IMR-90 (cell line): ENCODE data around the gene SCLY. TPM values are rescaled to one million over a fixed set of nuclear protein-coding genes. Genes with fewer than 3 reads are reported as not detected.

Experiments used
- ATAC-seq: fragments of 200-7000 bp; cut with Tn5 transposase; 2 replicates; pipeline ENCODE4 v1.9.1; 2020; ENCODE audit warnings: low read depth, mild to moderate bottlenecking, moderate library complexity
- BruUV-seq: library from RNA; stranded (reverse); fragments of 400-500 nt; replicated peaks from 2 replicates; lab custom pipeline; 2021; lab: Mats Ljungman, UMichigan
- CTCF ChIA-PET: fragments of 300-600 bp; formaldehyde crosslinking; extraction: SDS; loops from one replicate; lab custom pipeline; 2021; ENCODE audit warnings: antibody characterized with exemption; lab: Yijun Ruan, JAX
- POLR2A ChIA-PET: fragments of 300-600 bp; sonication (Branson Sonifier 250); formaldehyde crosslinking; loops from one replicate; lab custom pipeline; 2022; ENCODE audit warnings: antibody characterized with exemption; ENCODE audit not compliant: unreplicated experiment; lab: Charles Lee
- DNase-seq: peaks from one replicate; pipeline ENCODE4 v3.0.0; 2013
- H2AFZ ChIP-seq: replicated peaks from 2 replicates; pipeline ENCODE3; 2013; ENCODE audit warnings: low read length, mild to moderate bottlenecking; ENCODE audit not compliant: poor library complexity
- H2AK5ac ChIP-seq: 2 replicates; pipeline ENCODE4 v1.6.1; 2013; ENCODE audit warnings: low read depth, low read length, inconsistent platforms
- H2AK9ac ChIP-seq: replicated peaks from 2 replicates; pipeline ENCODE3; 2013; ENCODE audit warnings: mild to moderate bottlenecking, low read depth, low read length, moderate library complexity; ENCODE audit not compliant: poor library complexity
- H2BK120ac ChIP-seq: 2 replicates; pipeline ENCODE4 v1.6.1; 2013; ENCODE audit warnings: low read depth, low read length, inconsistent platforms
- H2BK15ac ChIP-seq: 3 replicates; pipeline ENCODE4 v1.6.1; 2013; ENCODE audit warnings: low read depth, low read length, inconsistent platforms
- H2BK20ac ChIP-seq: 2 replicates; pipeline ENCODE4 v1.6.1; 2013; ENCODE audit warnings: low read depth, mild to moderate bottlenecking, inconsistent platforms, low read length, moderate library complexity
- H2BK5ac ChIP-seq: 2 replicates; pipeline ENCODE4 v1.6.1; 2013; ENCODE audit warnings: mild to moderate bottlenecking, low read depth, low read length, inconsistent platforms; ENCODE audit not compliant: poor library complexity, severe bottlenecking
- H3K14ac ChIP-seq: replicated peaks from 2 replicates; pipeline ENCODE4 v1.6.1; 2013; ENCODE audit warnings: low read depth, low read length, inconsistent platforms
- H3K18ac ChIP-seq: 2 replicates; pipeline ENCODE4 v1.6.1; 2013; ENCODE audit warnings: low read depth, low read length, control low read depth
- H3K23ac ChIP-seq: 2 replicates; pipeline ENCODE4 v1.6.1; 2013; ENCODE audit warnings: low read depth, low read length, inconsistent platforms
- H3K27ac ChIP-seq: 2 replicates; pipeline ENCODE4 v1.5.1; 2013; ENCODE audit warnings: mild to moderate bottlenecking, control low read depth, low read length; ENCODE audit not compliant: insufficient read depth
- H3K27me3 ChIP-seq: 2 replicates; pipeline ENCODE4 v1.6.1; 2013; ENCODE audit warnings: low read length; ENCODE audit not compliant: control insufficient read depth, insufficient read depth
- H3K36me3 ChIP-seq: 2 replicates; pipeline ENCODE4 v1.6.1; 2013; ENCODE audit warnings: low read length, mixed read lengths; ENCODE audit not compliant: control insufficient read depth, insufficient read depth
- H3K4ac ChIP-seq: 2 replicates; pipeline ENCODE4 v1.6.1; 2013; ENCODE audit warnings: low read depth, low read length, inconsistent platforms
- H3K4me1 ChIP-seq: 2 replicates; pipeline ENCODE4 v1.6.1; 2013; ENCODE audit warnings: low read length, mixed read lengths; ENCODE audit not compliant: control insufficient read depth, insufficient read depth
- H3K4me2 ChIP-seq: 2 replicates; pipeline ENCODE4 v1.6.1; 2013; ENCODE audit warnings: low read depth, mild to moderate bottlenecking, control low read depth, low read length, moderate library complexity
- H3K4me3 ChIP-seq: 2 replicates; pipeline ENCODE4 v1.5.1; 2013; ENCODE audit warnings: low read depth, mild to moderate bottlenecking, control low read depth, low read length, moderate library complexity; ENCODE audit not compliant: insufficient read depth
- H3K56ac ChIP-seq: 2 replicates; pipeline ENCODE4 v1.6.1; 2013; ENCODE audit warnings: low read length, inconsistent platforms; ENCODE audit not compliant: insufficient read depth; ENCODE audit errors: extremely low read depth
- H3K79me1 ChIP-seq, 2 experiments: 2 replicates each; pipeline ENCODE4 v1.6.1; 2013; ENCODE audit warnings: low read length in 2 of 2, inconsistent platforms in 1 of 2, low read depth in 1 of 2
- H3K9ac ChIP-seq: 2 replicates; pipeline ENCODE4 v1.6.1; 2013; ENCODE audit warnings: low read depth, low read length, control low read depth
- H3K9me1 ChIP-seq: 2 replicates; pipeline ENCODE4 v1.6.1; 2013; ENCODE audit warnings: low read length, inconsistent platforms; ENCODE audit not compliant: insufficient read depth
- H3K9me3 ChIP-seq: 2 replicates; pipeline ENCODE4 v1.6.1; 2013; ENCODE audit warnings: low read length; ENCODE audit not compliant: control insufficient read depth, insufficient read depth
- H4K20me1 ChIP-seq: 2 replicates; pipeline ENCODE4 v1.6.1; 2013; ENCODE audit warnings: low read length, inconsistent platforms; ENCODE audit not compliant: insufficient read depth
- H4K5ac ChIP-seq: 2 replicates; pipeline ENCODE4 v1.6.1; 2013; ENCODE audit warnings: mild to moderate bottlenecking, low read depth, low read length, control low read depth
- H4K8ac ChIP-seq, 2 experiments: 2 replicates each; pipeline ENCODE4 v1.6.1; 2013; ENCODE audit warnings: low read depth in 2 of 2, low read length in 2 of 2, control low read depth in 1 of 2, inconsistent platforms in 1 of 2
- H4K91ac ChIP-seq: 2 replicates; pipeline ENCODE4 v1.6.1; 2013; ENCODE audit warnings: low read depth, low read length, inconsistent platforms; ENCODE audit not compliant: insufficient read depth
- CHD1 ChIP-seq: IDR thresholded peaks from 2 replicates; pipeline ENCODE4 v1.6.1; 2012; ENCODE audit warnings: low read depth, low read length, improper control_type of control experiment
- FOS ChIP-seq: fragments of 150-350 bp; IDR thresholded peaks from 2 replicates; pipeline ENCODE4 v1.6.1; 2016; ENCODE audit warnings: low read depth, low read length
- MAZ ChIP-seq: IDR thresholded peaks from 2 replicates; pipeline ENCODE4 v1.6.1; 2012; ENCODE audit warnings: low read depth, mild to moderate bottlenecking, low read length, improper control_type of control experiment, moderate library complexity, borderline replicate concordance
- NFE2L2 ChIP-seq: fragments of 150-350 bp; IDR thresholded peaks from 2 replicates; pipeline ENCODE4 v1.6.1; 2016; ENCODE audit warnings: low read depth, mild to moderate bottlenecking, low read length
- POLR2A ChIP-seq: IDR thresholded peaks from 2 replicates; pipeline ENCODE4 v1.6.1; 2012; ENCODE audit warnings: mild to moderate bottlenecking, low read depth, low read length
- WGBS, 2 experiments: methylation state at CpG; one replicate each; pipeline versions ENCODE4 v1.1.5 to v1.1.7; 2013; ENCODE audit warnings: missing lambda C conversion rate in 2 of 2; ENCODE audit not compliant: insufficient read length in 1 of 2; ENCODE audit errors: extremely low coverage in 2 of 2; 5-methylcytosine and 5-hydroxymethylcytosine counted together
- dilution Hi-C: fragments of 300-500 bp; cut with HindIII; formaldehyde crosslinking; loops from one replicate; pipeline ENCODE4 v1.14.3; 2018; ENCODE audit warnings: low sequenced_read_pairs; ENCODE audit not compliant: unreplicated experiment
- in situ Hi-C: fragments of 300-500 bp; cut with MboI; formaldehyde crosslinking; loops from 3 replicates; pipeline ENCODE4 v1.14.3; 2019; ENCODE audit warnings: low sequenced_read_pairs, inconsistent platforms, mixed read lengths
- intact Hi-C: fragments of 100-400 bp; cut with micrococcal nuclease; formaldehyde crosslinking; loops from 2 replicates; pipeline ENCODE4 v1.10.0; 2022
- polyA plus RNA-seq, 3 experiments: library from polyadenylated mRNA; depleted of rRNA; stranded (reverse); fragments of >200 nt; gene quantifications; 2 replicates each; pipeline ENCODE4 v1.2.3, GENCODE V29; 2012; ENCODE audit warnings: low replicate concordance in 1 of 3
- total RNA-seq: library from RNA; depleted of rRNA; stranded (reverse); fragments of >200 nt; gene quantifications from 2 replicates; pipeline ENCODE4 v1.2.3, GENCODE V29; 2012

SCLY gene
- total and polyA plus RNA-seq, 2 of the 4 experiments (the other 2 are of a cell fraction): 8.6 to 10.5 TPM

- no peak for ATAC-seq
- H2BK120ac ChIP-seq: no peak overlapping the region
- H3K9me3 ChIP-seq: 0 out of 2 replicates have a peak, but pooled peaks cover 2% of the 10 kb centered on the region
- no peak for DNase-seq
- H3K27me3 ChIP-seq: no peaks in the 10 kb centered on the region
- H3K4me1 ChIP-seq: no peaks in the 10 kb centered on the region
- H4K91ac ChIP-seq: no peak overlapping the region
- intact Hi-C loops: no loop called here
- TF ChIP-seq MAZ (no peak), CHD1 (no peak), NFE2L2 (no peak), POLR2A (no peak), FOS (no peak)
- H2AK5ac ChIP-seq: no peak overlapping the region
- H2AFZ ChIP-seq: no peak overlapping the region
- no peak overlapping the region for H4K5ac ChIP-seq
- H2AK9ac ChIP-seq: peak overlapping the region; percentile 57
- H2BK20ac ChIP-seq: no peak overlapping the region
- no peak overlapping the region for H3K9ac ChIP-seq
- H3K27ac ChIP-seq: no peak overlapping the region
- no peak overlapping the region for H3K4me2 ChIP-seq
- H4K20me1 ChIP-seq: no peaks in the 10 kb centered on the region
- H4K8ac ChIP-seq: no peak overlapping the region
- in situ Hi-C loops: no loop called here
- H3K56ac ChIP-seq: no peak overlapping the region
- WGBS, 2 experiments: 100% methylated on average over 1 of the region's 2 CpGs; no CpG with 5 or more reads in 1 of the 2 experiments
- H3K79me1 ChIP-seq: no peaks in the 10 kb centered on the region; a peak in 1 of 4 replicates
- no peak overlapping the region for H2BK15ac ChIP-seq
- H2BK5ac ChIP-seq: no peak overlapping the region
- H3K18ac ChIP-seq: no peak overlapping the region
- no peaks in the 10 kb centered on the region; the same call in 1 of the 2 replicates for H3K9me1 ChIP-seq
- no peak overlapping the region for H3K23ac ChIP-seq
- no peak overlapping the region for H3K4me3 ChIP-seq
- ChIA-PET CTCF (no interaction called here), POLR2A (no interaction called here)
- no peak overlapping the region for H3K4ac ChIP-seq
- BruUV-seq: no TSS peak
- peaks cover 17% of the 10 kb centered on the region for H3K36me3 ChIP-seq
- H3K14ac ChIP-seq: no peak overlapping the region
- dilution Hi-C loops: no loop called here
Observed at GRCh38 chr2:238046725-238047270, 14.0 kb upstream of the SCLY start.
